Activated CD8-positive, alpha-beta memory T cell treated with anti-CD3 and anti-CD28 coated beads for 48 hours (primary cell): Measurements from ENCODE around the gene GNA12.
A peak's percentile ranks its signal among the peaks of the same experiment; 100 is the strongest.
"Not testable (repeated sequence)": the region's sequence is repeated elsewhere in the genome, so short reads cannot be mapped to it uniquely, and the experiment has no call there.

Experiments
- DNase-seq, 3 experiments: peaks; one replicate each; pipeline ENCODE4 v3.0.0-alpha.2; 2020; ENCODE audit warnings: low read depth in 2 of 3, low spot score in 2 of 3

GNA12 gene

DNA sequence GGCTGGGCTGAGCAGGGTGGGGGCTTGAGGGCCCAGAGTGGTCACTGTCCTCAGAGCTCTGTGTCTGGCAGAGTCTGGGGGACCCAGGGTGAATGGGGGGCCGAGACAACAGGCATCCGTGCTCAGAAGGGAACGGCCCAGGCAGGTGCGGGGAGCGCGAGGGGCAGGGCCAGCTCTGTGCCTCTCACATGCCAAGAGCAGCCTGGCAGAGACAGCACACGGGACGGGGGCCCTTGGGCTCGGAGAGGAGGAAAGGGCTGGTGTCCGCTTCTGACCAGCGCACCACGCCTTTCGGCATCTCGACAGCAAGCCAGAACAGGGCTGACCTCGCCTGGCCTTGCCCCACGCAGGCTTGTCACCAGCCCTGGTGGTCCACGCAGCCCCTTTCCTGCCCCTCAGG is 142.7 kb downstream of the GNA12 start:
- DNase-seq = no peak

DNA sequence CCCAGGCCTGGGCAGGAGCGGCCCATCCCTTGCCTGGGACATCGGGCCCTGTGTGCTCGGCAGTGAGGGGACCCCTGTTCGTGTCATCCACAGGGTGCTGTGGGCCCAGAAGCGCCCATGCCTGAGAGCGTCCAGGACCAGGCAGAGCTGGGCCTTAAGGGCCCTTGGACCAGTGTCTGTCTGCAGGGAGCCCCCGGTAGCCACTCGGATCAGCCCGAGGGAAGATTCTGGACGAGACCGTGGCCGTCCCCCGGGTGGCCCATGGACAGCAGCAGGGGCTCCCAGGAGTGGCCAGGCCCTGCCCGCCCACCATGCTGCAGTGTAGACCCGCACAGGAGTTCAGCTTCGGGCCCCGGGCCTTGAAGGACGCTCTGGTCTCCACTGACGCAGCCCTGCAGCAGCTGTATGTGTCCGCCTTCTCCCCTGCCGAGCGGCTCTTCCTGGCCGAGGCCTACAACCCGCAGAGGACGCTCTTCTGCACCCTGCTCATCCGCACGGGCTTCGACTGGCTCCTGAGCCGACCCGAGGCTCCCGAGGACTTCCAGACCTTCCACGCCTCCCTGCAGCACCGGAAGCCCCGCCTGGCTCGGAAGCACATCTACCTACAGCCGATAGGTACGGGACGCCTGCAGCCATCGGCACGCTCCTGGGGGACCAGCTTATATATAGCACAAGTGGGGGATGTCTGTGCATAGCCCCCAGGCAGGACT is 143.8 kb downstream of the GNA12 start:
- no peak for DNase-seq

DNA sequence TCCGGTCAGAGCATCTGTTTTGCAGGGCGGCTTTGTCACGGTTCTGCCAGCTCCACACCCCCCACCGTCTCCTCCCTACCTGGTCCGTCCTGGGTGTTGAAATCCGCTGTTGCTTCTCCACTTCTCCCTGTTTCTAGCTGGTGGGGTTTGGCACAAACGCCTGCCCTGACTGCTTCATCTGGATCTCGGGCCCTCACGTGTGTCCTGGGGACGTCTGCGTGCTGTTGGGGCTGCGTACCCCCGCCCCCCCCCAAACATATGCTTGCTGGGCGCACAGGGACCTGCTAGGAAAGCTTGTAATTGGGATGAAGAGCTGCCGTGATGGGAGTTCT is 144.9 kb downstream of the GNA12 start:
- DNase-seq = no peak

DNA sequence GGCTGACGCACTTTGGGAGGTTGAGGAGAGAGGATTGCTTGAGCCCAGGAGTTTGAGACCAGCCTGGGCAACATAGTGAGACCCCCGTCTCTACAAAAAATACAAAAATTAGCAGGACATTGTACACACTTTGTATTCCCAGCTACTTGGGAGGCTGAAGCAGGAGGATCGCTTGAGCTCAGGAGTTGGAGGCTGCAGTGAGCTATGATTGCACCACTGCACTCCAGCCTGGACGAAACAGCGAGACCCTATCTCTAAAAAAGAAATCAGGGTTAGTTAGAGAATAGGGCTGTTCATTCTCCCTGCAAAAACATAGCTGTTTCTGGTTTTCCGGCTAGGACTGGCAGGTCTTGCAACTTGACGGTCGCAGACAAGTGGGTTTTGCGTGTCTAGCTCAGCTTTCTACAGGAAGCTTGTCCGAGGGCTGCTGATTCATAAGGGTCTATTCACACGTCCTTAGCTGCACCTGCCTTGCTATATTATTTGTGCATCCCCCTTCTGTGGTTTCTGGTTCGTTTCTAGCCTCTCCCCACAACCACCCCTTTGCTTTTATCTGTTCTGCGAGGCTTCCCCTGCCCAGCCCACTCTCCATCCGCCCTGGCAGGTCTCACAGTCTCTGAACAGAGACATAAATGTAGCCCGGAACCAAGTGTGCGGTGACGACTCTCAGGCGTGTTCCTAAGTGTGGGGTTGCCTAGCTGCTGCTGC is 145.4 kb downstream of the GNA12 start:
- DNase-seq = peak in 1 of 3 experiments; percentile 67

DNA sequence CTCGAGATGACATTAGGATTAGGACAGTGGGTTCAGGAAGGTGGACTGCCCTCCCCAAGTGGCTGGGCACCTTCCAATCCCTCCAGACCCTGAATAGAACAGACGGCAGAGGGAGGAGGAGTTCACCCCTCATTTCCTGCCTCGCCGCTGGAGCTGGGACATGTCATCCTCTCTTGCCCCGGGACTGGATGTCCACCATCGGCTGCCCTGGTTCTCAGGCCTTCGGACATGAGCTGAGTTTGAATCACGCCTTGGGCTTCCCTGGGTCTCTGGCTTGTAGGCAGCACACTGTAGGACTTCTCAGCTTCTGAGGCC is 150.0 kb downstream of the GNA12 start:
- DNase-seq = not testable (repeated sequence)

DNA sequence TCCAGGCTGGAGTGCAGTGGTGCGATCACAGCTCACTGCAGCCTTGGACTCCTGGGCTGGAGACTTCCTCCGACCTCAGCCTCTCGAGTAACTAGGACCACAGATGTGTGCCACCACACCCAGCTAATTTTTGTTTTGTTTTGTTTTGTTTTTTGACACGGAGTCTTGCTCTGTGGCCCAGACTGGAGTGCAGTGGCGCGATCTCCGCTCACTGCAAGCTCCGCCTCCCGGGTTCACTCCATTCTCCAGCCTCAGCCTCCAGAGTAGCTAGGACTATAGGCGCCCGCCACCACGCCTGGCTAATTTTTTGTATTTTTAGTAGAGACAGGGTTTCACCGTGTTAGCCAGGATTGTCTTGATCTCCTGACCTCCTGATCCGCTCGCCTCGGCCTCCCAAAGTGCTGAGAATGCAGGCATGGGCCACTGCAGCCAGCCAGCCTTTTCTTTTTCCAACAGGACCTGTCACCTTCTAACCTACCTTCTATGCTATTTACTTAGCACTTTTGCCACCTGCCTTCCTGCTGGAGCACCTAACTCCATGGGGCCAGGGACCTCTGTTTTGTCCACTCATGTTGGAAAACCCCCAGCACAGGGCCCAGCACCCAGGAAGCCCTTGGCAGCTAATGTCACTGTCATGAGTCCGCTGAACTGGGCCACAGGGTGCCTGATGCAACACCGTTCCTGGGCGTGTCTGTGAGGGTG is 150.5 kb downstream of the GNA12 start:
- not testable (repeated sequence) for DNase-seq

DNA sequence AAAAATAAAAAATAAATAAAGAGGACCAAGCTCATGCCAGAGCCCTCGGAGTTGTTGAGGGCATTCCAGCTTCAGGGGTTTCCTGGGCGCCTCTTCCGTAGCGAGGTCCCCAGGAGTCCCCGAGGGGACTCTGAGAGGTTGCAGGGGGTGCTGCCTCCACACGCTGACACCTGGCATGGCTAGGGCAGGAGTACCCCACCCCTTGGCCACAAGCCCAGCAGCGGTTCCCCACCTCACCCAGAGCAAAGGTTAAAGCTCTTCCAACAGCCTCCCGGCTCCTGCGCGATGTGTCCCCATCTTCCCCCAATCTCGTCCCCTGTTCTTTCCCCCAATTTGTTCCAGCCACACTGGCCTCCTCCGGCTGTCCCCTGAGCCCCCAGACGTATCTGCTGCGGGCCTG is 151.6 kb downstream of the GNA12 start:
- no peak for DNase-seq

DNA sequence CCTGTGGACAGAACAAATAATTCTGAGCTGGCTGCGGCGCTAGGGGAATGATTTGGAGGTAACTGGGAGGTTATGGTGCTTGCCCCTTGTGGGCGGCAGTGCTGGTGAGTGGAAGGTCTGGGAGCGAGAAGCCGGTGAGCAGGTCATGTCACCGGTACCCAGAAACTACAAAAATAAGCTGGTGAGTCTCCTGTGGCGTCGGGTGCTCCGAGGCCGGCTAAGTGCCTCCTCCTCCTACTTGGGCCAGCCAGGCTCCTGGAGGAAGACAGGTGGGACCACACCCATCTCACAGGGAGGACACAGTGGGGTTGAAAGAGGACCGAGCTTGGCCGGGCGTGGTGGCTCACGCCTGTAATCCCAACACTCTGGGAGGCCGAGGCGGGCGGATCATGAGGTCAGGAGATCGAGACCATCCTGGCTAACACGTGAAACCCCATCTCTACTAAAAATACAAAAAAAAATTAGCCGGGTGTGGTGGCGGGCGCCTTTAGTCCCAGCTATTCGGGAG is 152.1 kb downstream of the GNA12 start:
- DNase-seq = not testable (repeated sequence)

DNA sequence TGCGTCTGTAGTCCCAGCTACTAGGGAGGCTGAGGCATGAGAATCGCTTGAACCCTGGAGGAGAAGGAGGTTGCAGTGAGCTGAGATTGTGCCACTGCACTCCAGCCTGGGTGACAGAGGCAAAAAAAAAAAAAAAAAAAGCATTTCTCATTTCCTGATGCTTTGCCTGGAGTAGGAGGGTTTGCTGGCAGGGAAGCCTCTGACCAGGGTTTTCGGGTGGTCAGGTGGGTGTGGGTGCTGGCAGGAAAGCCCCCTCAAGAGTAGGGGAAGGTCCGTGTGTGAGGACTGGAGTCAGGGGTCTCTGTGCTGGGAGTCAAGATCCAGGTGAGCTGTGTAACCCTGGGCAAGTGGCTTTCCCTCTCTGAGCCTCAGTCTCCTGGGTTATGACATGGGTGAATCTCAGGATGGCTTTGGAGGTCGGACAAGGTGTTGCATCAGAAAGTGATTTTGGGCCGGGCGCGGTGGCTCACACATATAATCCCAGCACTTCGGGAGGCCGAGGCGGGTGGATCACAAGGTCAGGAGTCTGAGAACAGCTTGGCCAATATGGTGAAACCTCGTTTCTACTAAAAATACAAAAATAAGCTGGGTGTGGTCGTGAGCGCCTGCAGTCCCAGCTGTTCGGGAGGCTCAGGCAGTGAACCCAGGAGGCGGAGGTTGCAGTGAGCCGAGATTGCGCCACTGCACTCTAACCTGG is 152.9 kb downstream of the GNA12 start:
- DNase-seq = no peak

DNA sequence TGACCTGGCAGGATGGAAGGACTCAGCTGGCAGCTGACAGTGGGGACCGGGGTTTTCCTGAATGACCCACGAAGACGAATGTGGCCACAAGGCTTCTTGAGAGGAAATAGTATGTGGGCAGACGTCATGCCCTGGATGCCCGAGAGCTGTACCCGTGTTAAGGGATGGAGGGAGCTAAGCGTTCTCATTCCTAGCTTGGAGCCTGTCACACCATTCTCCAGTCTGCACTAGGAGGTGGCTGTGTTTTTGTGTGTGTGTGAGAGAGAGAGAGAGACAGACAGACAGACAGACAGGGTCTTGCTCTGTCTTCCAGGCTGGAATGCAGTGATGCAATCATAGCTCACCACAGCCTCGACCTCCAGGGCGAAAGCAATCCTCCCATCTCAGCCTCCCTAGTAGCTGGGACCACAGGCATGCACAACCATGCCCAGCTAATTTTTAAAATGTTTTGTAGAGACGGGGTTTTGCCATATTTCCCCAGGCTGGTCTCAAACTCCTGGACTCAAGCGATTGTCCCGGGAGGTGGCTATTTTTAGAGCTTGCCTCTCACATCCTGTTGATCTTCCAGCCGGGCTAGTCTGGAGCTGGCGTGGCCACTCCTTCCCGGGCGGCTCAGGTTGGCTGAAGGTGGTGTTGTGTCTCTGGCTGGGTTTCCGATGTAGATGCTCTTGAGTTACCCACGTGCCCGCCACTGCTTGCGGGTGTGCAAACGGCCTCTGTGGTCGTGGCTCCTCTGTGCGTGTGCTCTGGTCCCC is 154.0 kb downstream of the GNA12 start:
- DNase-seq = no peak

DNA sequence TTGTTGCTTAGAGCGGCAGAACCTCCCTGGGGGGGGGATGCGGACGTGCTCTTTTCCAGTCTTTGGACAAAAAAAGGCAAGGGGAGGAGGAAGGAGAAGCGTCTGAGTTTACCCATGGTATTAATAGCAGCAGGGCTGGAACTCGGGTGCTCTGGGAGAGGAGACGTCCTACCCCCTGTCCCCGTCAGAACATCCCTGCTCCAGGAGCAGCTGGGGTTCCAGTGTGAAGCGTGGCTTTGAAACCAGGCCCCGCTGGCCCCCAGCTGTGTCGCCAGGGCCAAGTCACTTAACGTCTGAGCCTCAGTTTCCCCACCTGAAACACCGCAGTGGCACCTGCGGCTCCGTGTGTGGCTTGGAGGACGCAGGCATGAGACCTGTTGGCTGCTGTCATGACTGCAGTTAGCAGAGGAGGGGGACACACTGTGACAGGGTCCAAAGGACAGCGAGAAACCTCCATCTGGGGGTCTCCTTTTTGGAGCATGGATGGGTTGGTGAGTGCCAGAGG is 154.7 kb downstream of the GNA12 start:
- no peak for DNase-seq

DNA sequence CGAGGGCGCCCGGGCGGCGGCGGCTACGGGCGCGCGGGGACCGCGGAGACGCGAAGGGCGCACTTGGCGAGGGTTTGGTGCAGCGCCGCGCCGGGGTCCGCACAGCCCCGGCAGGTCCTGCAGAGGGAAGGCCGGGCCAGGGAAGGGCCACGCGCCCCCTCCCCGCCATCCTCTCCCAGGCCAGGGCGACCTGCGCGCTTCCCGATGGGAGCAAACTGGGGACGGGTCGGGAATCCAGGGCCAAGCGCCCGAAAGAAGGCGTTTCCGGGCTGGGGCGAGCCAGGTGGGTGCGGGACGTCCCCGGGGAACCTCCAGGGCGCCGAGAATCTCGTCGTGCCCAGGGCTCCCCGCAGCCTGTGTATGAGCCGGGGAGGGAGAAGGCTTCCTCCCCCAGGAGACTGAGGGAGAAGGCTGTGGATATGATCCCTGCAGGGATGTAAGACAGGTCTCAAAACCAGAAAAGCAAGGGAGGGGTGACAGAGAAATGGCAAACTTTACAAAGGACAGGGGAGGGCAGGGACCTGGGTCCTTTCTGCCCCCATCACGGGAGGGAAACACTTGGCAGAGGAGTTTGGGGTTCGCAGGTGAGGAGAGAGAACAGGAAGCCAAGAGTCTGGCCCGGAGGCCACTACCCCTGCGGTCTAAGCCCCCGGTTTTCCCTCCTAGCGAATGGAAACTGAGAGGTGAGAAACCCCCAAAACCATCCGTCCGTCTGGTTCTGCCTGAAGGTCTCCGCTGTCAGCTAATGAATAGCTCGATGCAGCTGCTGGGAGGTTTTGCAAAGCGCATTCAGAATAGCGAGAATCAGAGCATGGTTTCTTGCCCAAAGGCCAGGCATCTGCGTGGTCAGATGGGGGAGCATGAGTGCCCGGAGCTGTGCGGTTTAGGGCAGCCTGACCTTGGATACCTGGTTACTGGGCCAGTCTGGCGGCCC is 155.4 kb downstream of the GNA12 start:
- DNase-seq = no peak

DNA sequence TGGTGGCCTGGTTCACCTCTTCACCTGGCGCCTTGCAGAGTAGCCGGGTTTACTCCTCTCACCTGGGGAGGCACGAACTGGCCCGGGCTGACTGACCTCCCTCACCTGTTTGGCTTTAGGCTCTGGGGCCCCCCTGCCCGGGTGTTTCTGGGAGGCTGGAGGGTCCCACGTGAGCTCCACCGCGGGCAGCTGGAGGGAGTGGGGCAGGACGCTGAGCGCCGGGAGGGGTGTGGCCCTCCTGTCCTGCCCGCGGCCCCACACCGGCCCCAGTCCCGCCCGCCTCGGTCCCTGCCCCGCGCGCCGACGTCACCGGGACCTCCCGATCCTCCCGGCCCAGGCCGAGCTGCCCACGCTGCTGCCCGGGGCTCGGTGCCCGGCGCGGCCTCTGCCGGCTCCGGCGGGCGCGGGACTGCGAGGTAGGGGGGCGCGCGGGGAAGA is 156.2 kb downstream of the GNA12 start, which contains the start of gene AMZ1:
TSS of gene AMZ1 (plus strand) at position 322 of the 438 bp plus-strand sequence. CDS start 12,250 bp downstream, outside the sequence.
- no peak for DNase-seq

DNA sequence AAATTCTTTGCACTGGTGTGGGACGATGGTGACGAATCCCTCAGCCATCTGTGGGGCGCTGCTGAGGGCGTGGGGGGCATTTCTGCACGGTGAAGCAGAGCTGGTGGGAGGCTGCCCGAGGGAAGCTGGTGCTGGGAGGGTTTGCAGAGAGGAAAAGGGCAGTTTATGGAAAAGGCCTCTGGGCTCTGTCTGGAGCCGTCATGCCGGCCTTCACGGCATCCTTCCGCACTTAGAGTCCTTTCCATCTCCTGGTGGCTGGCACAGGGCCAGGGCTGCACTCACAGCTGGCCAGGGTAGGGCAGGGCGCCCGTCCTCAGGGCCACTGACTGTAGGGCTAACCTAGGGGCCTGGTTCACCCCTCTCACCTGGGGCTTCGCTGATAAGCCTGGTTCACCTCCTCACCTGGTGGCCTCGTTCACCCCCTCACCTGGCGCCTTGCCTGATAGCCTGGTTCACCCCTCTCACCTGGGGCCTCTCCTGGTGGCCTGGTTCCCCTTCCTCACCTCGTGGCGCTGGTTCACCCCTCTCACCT is 156.7 kb downstream of the GNA12 start:
- DNase-seq = no peak

DNA sequence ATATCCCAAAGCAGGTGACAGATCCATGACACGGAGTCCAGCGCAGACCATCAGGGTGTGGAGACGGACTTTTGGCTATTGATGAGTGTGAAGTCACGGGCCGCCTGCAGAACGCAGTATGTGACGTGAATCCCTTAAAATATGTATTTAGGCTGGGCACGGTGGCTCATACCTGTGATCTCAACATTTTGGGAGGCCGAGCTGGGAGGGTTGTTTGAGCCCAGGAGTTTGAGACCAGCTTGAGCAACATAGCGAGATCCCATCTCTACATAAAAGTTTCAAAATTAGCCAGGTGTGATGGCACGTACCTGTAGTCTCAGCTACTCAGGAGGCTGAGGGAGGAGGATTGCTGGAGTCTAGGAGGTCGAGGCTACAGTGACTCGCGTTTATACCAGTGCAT is 158.0 kb downstream of the GNA12 start:
- no peak for DNase-seq

DNA sequence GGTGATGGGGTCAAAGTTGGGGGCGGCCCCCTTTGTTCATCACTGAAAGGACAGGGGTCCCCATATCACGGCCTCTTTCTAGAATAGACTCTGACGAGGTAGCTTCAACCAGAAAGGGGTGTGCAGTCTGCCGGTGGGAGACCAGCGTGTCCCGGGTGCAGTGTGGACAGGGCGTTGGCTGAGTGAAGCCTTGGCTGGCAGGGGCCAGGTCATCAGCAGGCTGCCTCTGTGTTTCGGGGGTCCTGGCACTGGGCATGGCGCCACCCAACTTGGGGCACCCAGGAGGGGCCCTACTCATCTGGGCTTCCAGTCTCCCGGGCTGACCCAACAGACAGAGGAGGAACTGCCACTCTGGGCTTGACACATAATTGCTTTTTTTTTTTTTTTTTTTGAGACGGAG is 159.6 kb downstream of the GNA12 start:
- DNase-seq = no peak

DNA sequence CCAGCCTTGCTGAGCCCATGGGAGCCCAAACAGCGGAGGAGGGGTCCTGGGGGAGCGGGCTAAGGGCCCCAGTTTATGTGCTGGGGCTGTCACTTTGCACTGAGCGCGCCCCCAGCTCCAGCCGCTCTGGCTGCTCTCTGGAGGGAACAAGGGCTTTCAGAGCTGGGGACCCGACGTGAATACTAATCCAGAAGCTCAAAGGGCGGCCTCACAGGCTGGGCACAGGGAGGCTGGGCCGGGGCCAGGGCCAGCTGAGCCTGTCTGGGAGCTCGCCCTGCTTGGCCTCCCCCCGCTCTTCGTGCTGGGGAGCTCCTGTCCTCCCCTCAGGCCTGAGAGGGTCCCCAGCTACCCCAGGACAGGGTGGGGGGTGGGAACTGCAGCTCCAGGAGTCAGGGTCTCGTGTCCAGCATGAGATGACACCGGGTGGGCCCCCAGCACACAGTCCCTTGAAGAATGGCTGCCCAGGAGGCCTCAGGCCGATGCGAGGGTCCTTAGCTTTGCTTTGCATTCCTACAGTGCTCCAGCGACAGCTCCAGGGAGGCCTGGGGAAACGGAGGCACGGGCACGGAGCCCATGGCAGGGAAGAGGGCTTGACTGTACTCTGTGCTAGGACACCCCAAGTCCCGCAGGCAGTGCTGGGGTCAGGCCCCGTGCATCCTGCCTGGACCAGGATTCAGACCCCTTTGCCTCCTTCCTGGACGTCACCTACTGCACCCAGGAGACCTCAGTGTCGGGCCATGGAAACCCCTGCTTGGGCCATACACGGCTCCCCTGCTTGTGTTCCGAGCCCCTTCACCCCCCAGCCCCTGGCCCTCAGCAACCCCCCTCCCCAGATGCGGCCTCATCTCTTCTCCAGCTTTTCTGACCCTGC is 161.9 kb downstream of the GNA12 start:
- no peak for DNase-seq

DNA sequence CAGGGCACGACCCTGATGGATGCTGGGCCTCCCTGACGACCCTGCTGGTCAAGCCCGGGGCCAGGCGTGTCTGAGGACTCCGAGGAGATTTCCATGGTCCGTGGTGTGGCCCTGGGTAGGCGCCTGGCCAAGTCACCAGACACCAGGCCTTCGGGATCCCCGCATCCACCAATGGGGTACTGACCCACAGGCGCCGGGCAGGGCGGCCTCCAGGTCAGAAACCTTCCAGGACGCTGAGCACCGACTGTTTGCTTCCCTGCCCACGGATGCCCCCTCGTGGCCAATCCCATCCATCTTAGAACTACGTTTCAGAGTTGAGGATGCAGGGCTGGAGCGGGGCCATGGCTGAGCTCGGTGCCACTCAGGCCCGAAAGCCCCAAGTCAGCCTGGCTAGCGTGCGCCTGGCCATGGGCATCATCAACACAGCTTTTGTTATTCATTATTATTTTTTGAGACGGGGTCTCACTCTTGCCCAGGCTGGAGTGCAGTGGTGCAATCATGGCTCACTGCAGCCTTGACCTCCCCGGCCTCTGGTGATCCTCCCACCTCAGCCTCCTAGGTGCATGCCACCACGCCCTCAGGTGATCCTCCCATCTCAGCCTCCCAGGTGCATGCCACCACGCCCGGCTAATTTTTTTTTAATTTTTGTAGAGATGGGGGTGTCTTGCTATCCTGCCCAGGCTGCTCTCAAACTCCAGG is 163.2 kb downstream of the GNA12 start:
- DNase-seq = peak in 1 of 3 experiments; percentile 42
